ENCODE data around the gene CDC14A.

GRCh38 chr1:100517515-100517914, 165.2 kb downstream of the CDC14A start:
- TF ChIP-seq EP300 (IDR thresholded peaks at IDR 0.05; ENCODE audit: borderline replicate concordance) (no peak), FOXM1 (IDR thresholded peaks at IDR 0.05; ENCODE audit: borderline replicate concordance, low read depth) (no peak), TAF1 (IDR thresholded peaks at IDR 0.05; ENCODE audit: low read depth) (no peak), MAX (IDR thresholded peaks at IDR 0.05) (no peak), CEBPB (IDR thresholded peaks at IDR 0.05) (no peak), ZBTB7A (IDR thresholded peaks at IDR 0.05; ENCODE audit: low read depth) (no peak), RAD21 (IDR thresholded peaks at IDR 0.05; ENCODE audit: low read depth) (no peak), TCF12 (IDR thresholded peaks at IDR 0.05; ENCODE audit: low read depth) (no peak)
